Activated CD4-positive, CD25-positive, alpha-beta regulatory T cell (primary cell): ENCODE results near the gene MAST1.
"Not testable (repeated sequence)": the region's sequence is repeated elsewhere in the genome, so short reads cannot be mapped to it uniquely, and the experiment has no call there.

Experiments
- DNase-seq, 4 experiments: peaks; one replicate each; lab custom pipeline; 2025; lab: John Stamatoyannopoulos, UW

MAST1 gene

GRCh38 chr19:12893582-12893981 is 55.3 kb downstream of the MAST1 start:
- no peak for DNase-seq

GRCh38 chr19:12896460-12896859 is 58.1 kb downstream of the MAST1 start:
- no peak for DNase-seq

DNA sequence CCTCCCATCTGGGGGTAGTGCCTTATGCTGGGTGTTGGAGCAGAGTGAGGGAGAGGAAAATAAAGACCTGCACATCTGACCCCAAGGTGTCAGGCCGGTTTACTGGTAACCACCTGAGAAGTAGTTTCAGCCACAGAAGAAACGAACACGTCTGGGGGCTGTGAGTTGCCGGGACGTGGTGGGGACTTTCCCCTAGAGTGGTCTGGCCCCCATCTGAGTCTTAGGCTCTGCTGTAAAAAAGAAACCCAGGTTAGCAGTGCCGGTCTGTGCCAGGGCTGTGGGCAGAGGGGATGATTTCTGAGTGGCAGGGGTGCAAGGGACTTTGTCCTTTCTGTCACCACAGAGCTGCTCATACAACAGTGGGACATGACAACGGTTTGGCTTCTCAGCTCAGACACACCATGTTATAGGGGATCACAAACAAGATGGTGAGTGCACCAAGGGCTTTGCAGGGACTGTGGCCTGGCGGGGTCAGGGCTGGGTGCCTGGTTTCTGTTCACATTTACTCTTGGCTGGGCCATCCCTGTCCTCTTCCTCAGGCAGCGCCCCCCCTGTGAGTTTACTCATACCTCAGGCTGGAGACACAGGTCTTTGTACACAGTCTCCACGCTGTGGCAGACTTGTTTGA is 61.7 kb downstream of the MAST1 start:
- DNase-seq, result no peak

- no peak for DNase-seq
These were observed 68.9 kb downstream of the MAST1 start for GRCh38 chr19:12907166-12907565.

DNA sequence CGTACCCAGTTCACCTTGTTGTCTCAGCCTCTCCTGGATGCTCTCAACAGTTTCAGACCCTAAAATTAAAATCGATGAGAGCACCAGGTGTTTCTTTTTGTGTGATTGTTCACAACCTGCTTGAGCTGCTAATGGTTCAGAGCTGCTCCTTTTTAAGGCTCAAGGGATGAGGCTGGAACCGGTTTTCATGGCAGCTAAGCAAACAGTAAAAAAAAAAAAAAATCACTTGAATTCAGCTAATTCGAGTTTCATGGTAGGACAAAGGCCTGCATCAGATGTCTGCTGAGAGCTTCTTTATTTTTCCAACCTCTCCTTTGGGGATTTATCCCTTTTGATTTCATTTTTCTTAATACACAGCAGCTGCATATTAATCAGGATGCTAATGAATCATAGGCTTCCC is 74.3 kb downstream of the MAST1 start:
- no peak for DNase-seq

DNA sequence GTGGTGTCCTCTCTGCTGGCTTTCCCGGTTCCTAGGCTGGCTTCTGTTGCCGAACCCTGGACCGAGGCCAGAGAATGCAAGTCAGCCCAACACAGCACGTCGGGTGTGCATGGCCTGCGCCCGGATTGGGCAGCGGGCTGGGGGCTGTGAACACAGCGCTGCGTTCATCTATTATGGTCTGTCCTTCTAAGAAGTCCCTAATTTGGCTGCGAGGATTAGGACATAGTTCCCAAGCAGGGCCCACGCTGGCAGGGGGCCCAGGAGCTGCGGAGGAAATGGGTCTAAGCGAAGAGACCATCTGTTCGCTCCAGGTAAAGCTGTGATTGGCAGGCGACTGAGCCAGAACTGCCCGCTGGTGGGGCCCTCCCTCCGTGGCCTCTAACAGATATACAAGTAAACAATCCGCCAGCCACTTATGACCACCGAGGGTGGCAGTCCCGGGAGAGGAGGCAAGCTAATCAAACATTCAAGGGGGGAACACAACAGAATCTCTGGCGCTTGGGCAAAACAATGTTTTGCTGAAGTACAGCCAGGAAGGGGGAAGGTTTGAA is 74.8 kb downstream of the MAST1 start:
- DNase-seq, result no peak

DNA sequence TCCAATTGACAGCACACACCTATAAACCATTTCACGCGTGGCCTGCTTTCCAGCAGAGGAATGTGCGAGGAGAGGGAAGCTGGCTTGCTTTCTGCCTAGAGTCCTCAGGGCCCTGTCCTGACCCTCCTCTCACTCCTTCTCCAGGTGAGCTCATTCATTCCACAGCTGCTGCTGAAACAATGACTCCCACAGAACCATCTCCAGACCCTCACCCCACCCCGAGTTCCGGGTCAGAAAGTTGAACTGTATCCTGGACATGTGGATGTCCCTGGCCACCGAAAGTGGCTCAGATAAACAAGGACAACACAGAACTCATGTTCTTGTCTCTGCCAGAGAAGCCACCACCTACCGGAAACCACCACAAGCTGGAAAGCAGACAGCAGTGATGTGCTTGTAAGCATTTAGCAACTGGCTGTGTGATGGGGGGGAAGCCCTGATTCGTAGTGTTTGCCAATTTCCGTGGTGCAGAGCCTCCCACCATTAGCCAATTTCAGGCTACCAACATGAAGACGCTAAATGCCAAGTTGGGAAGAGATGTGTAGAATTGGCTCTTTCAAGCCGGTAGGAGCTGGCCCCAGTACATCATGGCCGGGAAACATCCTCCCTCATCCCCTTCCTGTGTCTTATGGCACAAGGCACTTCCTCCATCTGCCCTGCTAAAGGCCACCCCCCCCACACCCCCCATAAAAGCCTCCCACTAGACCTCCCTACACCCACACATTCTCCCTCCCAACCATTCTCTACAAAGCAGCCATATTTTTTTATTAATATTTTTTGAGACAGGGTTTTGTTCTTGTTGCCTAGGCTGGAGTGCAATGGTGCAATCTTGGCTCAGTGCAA is 75.8 kb downstream of the MAST1 start:
- DNase-seq, result peak in 1 of 4 experiments; percentile 7

DNA sequence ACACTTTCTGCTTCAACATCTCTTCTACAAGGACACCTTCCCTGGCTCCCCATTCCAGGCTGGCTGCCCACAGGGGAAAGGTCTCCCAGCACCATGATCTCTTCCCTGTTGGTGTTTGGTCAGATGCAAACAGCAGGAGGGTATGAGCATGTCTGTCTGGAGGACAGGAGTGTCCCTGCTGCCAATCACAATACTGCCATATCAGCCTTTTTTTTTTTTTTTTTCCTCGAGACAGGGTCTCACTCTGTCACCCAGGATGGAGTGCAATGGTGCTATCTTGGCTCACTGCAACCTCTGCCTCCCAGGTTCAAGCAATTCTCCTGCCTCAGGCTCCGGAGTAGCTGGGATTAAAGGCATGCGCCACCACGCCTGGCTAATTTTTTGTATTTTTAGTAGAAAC is 77.5 kb downstream of the MAST1 start:
- not testable (repeated sequence) for DNase-seq

GRCh38 chr19:12918253-12918652 is 79.9 kb downstream of the MAST1 start:
- DNase-seq, result no peak

DNA sequence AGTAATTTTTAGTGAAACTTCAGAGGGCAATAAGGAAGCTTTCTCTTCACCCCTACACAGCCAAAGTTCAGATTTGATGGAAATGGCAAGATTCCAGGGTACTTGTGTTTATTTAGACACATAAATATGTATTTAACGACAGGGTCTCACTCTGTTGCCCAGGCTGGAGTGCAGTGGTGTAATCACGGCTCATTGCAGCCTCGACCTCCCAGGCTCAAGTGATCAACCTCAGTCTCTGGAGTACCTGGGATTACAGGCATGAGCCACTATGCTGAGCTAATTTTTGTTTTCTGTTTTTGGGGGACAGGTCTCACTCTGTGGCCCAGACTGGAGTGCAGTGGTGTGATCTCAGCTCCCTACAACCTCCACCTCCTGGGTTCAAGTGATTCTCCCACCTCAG is 82.7 kb downstream of the MAST1 start:
- no peak for DNase-seq

DNA sequence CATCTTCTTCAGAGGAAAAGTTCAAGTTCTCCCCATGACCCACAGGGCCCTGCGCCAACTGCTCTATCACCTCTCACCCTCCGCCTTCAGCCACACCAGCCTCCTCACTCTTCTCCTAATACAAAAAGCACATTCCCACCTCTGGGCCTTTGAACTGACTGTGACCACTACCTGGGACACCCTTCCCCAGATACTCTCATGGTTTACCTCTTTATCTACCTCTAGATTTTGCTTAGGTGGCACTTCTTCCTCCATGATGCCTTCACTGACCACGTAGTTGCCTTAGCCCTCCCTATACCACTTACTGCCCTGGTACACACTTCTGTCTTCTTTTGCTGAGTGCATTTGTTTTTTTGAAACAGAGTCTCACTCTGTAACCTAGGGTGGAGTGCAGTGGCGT is 84.6 kb downstream of the MAST1 start:
- no peak for DNase-seq
